ENCODE results near the gene NOL12.

Gene NOL12

GRCh38 chr22:37704645-37705044, 18.5 kb downstream of the NOL12 start:
- no peak overlapping the region for H2BK5ac ChIP-seq (ENCODE audit: low read depth, low read length, poor library complexity, severe bottlenecking)
- no peak overlapping the region for H3K4ac ChIP-seq (ENCODE audit: low read depth in 1 of 2, low read length in 2 of 2)
- peaks cover 0 to 9% of the 10 kb centered on the region in 2 experiments for H3K36me3 ChIP-seq (ENCODE audit: control insufficient read depth in 1 of 2, insufficient read depth in 2 of 2, low read depth in 1 of 2, low read length in 2 of 2)
- no peak overlapping the region for H3K4me3 ChIP-seq (ENCODE audit: insufficient read depth in 1 of 2, low read depth in 1 of 2, low read length in 2 of 2)
- no peaks in the 10 kb centered on the region for H3K9me3 ChIP-seq (ENCODE audit: control insufficient read depth, low read length)
- no peak overlapping the region for H2BK12ac ChIP-seq (ENCODE audit: low read length in 2 of 2)
- H3K23ac ChIP-seq (ENCODE audit: low read length in 2 of 2), result no peak overlapping the region
- H3K18ac ChIP-seq (ENCODE audit: low read depth in 1 of 2, low read length in 2 of 2), result no peak overlapping the region
- H3K4me2 ChIP-seq (ENCODE audit: low read length, poor library complexity, severe bottlenecking), result no peak overlapping the region
- no peak overlapping the region for H3K14ac ChIP-seq (ENCODE audit: low read length in 2 of 2)
- H4K8ac ChIP-seq (ENCODE audit: low read length), result no peak overlapping the region
- no peaks in the 10 kb centered on the region for H3K27me3 ChIP-seq (ENCODE audit: control insufficient read depth in 1 of 2, insufficient read depth in 1 of 2, low read length in 2 of 2)
- H3K4me1 ChIP-seq (ENCODE audit: control insufficient read depth, insufficient read depth, low read depth, low read length), result no peaks in the 10 kb centered on the region
- WGBS, result 100% methylated on average over 2 of the region's 3 CpGs
- no peaks in the 10 kb centered on the region for H3K79me1 ChIP-seq (replicated peaks; ENCODE audit: low read length, poor library complexity, severe bottlenecking)
- H3K27ac ChIP-seq (ENCODE audit: low read length, poor library complexity, severe bottlenecking), result no peak overlapping the region
- no peak overlapping the region for H2AFZ ChIP-seq (ENCODE audit: low read depth, low read length)
- no peak overlapping the region for H4K91ac ChIP-seq (ENCODE audit: low read length)
- no peak overlapping the region for H2AK5ac ChIP-seq (ENCODE audit: low read length, severe bottlenecking)
- no peak for DNase-seq
- no peak overlapping the region for H2BK15ac ChIP-seq (ENCODE audit: low read depth, poor library complexity, severe bottlenecking)
- H3K9ac ChIP-seq (ENCODE audit: low read length), result no peak overlapping the region
- no peak overlapping the region for H2BK120ac ChIP-seq (ENCODE audit: low read depth, low read length)

GRCh38 chr22:37705205-37705604, 19.1 kb downstream of the NOL12 start:
- H3K18ac ChIP-seq (ENCODE audit: low read depth in 1 of 2, low read length in 2 of 2), result no peak overlapping the region
- no peak overlapping the region for H3K4me2 ChIP-seq (ENCODE audit: low read length, poor library complexity, severe bottlenecking)
- no peak overlapping the region for H2BK120ac ChIP-seq (ENCODE audit: low read depth, low read length)
- H3K27ac ChIP-seq (ENCODE audit: low read length, poor library complexity, severe bottlenecking), result no peak overlapping the region
- H3K36me3 ChIP-seq (ENCODE audit: control insufficient read depth in 1 of 2, insufficient read depth in 2 of 2, low read depth in 1 of 2, low read length in 2 of 2), result peaks cover 0 to 11% of the 10 kb centered on the region in 2 experiments
- H2AK5ac ChIP-seq (ENCODE audit: low read length, severe bottlenecking), result no peak overlapping the region
- H3K4ac ChIP-seq (ENCODE audit: low read depth in 1 of 2, low read length in 2 of 2), result no peak overlapping the region
- H4K91ac ChIP-seq (ENCODE audit: low read length), result no peak overlapping the region
- no peak overlapping the region for H2AFZ ChIP-seq (ENCODE audit: low read depth, low read length)
- no peak overlapping the region for H2BK5ac ChIP-seq (ENCODE audit: low read depth, low read length, poor library complexity, severe bottlenecking)
- no peak overlapping the region for H4K8ac ChIP-seq (ENCODE audit: low read length)
- no peak overlapping the region for H3K23ac ChIP-seq (ENCODE audit: low read length in 2 of 2)
- H2BK15ac ChIP-seq (ENCODE audit: low read depth, poor library complexity, severe bottlenecking), result no peak overlapping the region
- H2BK12ac ChIP-seq (ENCODE audit: low read length in 2 of 2), result no peak overlapping the region
- no peaks in the 10 kb centered on the region for H3K9me3 ChIP-seq (ENCODE audit: control insufficient read depth, low read length)
- no peak overlapping the region for H3K9ac ChIP-seq (ENCODE audit: low read length)
- no peak overlapping the region for H3K4me3 ChIP-seq (ENCODE audit: insufficient read depth in 1 of 2, low read depth in 1 of 2, low read length in 2 of 2)
- 93% methylated on average over 2 of the region's 3 CpGs for WGBS
- DNase-seq, result no peak
- no peaks in the 10 kb centered on the region for H3K4me1 ChIP-seq (ENCODE audit: control insufficient read depth, insufficient read depth, low read depth, low read length)
- no peaks in the 10 kb centered on the region for H3K27me3 ChIP-seq (ENCODE audit: control insufficient read depth in 1 of 2, insufficient read depth in 1 of 2, low read length in 2 of 2)
- no peak overlapping the region for H3K14ac ChIP-seq (ENCODE audit: low read length in 2 of 2)
- no peaks in the 10 kb centered on the region for H3K79me1 ChIP-seq (replicated peaks; ENCODE audit: low read length, poor library complexity, severe bottlenecking)

- no peaks in the 10 kb centered on the region for H3K4me1 ChIP-seq (ENCODE audit: control insufficient read depth, insufficient read depth, low read depth, low read length)
- H3K36me3 ChIP-seq (ENCODE audit: control insufficient read depth in 1 of 2, insufficient read depth in 2 of 2, low read depth in 1 of 2, low read length in 2 of 2), result peaks cover 0 to 18% of the 10 kb centered on the region in 2 experiments
- no peak overlapping the region for H2BK120ac ChIP-seq (ENCODE audit: low read depth, low read length)
- no peak overlapping the region for H3K4ac ChIP-seq (ENCODE audit: low read depth in 1 of 2, low read length in 2 of 2)
- no peak overlapping the region for H2BK5ac ChIP-seq (ENCODE audit: low read depth, low read length, poor library complexity, severe bottlenecking)
- no peak overlapping the region for H3K23ac ChIP-seq (ENCODE audit: low read length in 2 of 2)
- H3K4me3 ChIP-seq (ENCODE audit: insufficient read depth in 1 of 2, low read depth in 1 of 2, low read length in 2 of 2), result no peak overlapping the region
- H3K18ac ChIP-seq (ENCODE audit: low read depth in 1 of 2, low read length in 2 of 2), result no peak overlapping the region
- H3K9me3 ChIP-seq (ENCODE audit: control insufficient read depth, low read length), result no peaks in the 10 kb centered on the region
- DNase-seq, result no peak
- 91% methylated on average over 25 of the region's 25 CpGs for WGBS
- no peak overlapping the region for H4K91ac ChIP-seq (ENCODE audit: low read length)
- no peak overlapping the region for H3K9ac ChIP-seq (ENCODE audit: low read length)
- H2BK15ac ChIP-seq (ENCODE audit: low read depth, poor library complexity, severe bottlenecking), result no peak overlapping the region
- no peak overlapping the region for H3K14ac ChIP-seq (ENCODE audit: low read length in 2 of 2)
- H2AFZ ChIP-seq (ENCODE audit: low read depth, low read length), result no peak overlapping the region
- H2BK12ac ChIP-seq (ENCODE audit: low read length in 2 of 2), result no peak overlapping the region
- H3K27ac ChIP-seq (ENCODE audit: low read length, poor library complexity, severe bottlenecking), result no peak overlapping the region
- no peak overlapping the region for H3K4me2 ChIP-seq (ENCODE audit: low read length, poor library complexity, severe bottlenecking)
- no peak overlapping the region for H2AK5ac ChIP-seq (ENCODE audit: low read length, severe bottlenecking)
- no peak overlapping the region for H4K8ac ChIP-seq (ENCODE audit: low read length)
- H3K79me1 ChIP-seq (replicated peaks; ENCODE audit: low read length, poor library complexity, severe bottlenecking), result no peaks in the 10 kb centered on the region
- no peaks in the 10 kb centered on the region for H3K27me3 ChIP-seq (ENCODE audit: control insufficient read depth in 1 of 2, insufficient read depth in 1 of 2, low read length in 2 of 2)
These were observed 22.7 kb downstream of the NOL12 start for GRCh38 chr22:37708580-37709444.

- Histone ChIP-seq H3K4ac (ENCODE audit: low read depth in 1 of 2, low read length in 2 of 2) (no peak overlapping the region), H3K18ac (ENCODE audit: low read depth in 1 of 2, low read length in 2 of 2) (no peak overlapping the region), H2BK15ac (ENCODE audit: low read depth, poor library complexity, severe bottlenecking) (no peak overlapping the region), H4K91ac (ENCODE audit: low read length) (no peak overlapping the region), H3K79me1 (replicated peaks; ENCODE audit: low read length, poor library complexity, severe bottlenecking) (no peaks in the 10 kb centered on the region), H3K23ac (ENCODE audit: low read length in 2 of 2) (no peak overlapping the region), H3K14ac (ENCODE audit: low read length in 2 of 2) (no peak overlapping the region), H4K8ac (ENCODE audit: low read length) (no peak overlapping the region), H3K27me3 (ENCODE audit: control insufficient read depth in 1 of 2, insufficient read depth in 1 of 2, low read length in 2 of 2) (no peaks in the 10 kb centered on the region), H3K9ac (ENCODE audit: low read length) (no peak overlapping the region), H2BK12ac (ENCODE audit: low read length in 2 of 2) (no peak overlapping the region), H2AK5ac (ENCODE audit: low read length, severe bottlenecking) (no peak overlapping the region), H3K4me2 (ENCODE audit: low read length, poor library complexity, severe bottlenecking) (no peak overlapping the region), H3K9me3 (ENCODE audit: control insufficient read depth, low read length) (no peaks in the 10 kb centered on the region), H3K4me3 (ENCODE audit: insufficient read depth in 1 of 2, low read depth in 1 of 2, low read length in 2 of 2) (no peak overlapping the region), H2AFZ (ENCODE audit: low read depth, low read length) (no peak overlapping the region), H3K36me3 (ENCODE audit: control insufficient read depth in 1 of 2, insufficient read depth in 2 of 2, low read depth in 1 of 2, low read length in 2 of 2) (peaks cover 0 to 18% of the 10 kb centered on the region in 2 experiments), H2BK120ac (ENCODE audit: low read depth, low read length) (no peak overlapping the region), H3K4me1 (ENCODE audit: control insufficient read depth, insufficient read depth, low read depth, low read length) (no peaks in the 10 kb centered on the region), H3K27ac (ENCODE audit: low read length, poor library complexity, severe bottlenecking) (no peak overlapping the region), H2BK5ac (ENCODE audit: low read depth, low read length, poor library complexity, severe bottlenecking) (no peak overlapping the region)
- no peak for DNase-seq
- WGBS, result 96% methylated on average over 7 of the region's 15 CpGs
These were observed 23.3 kb downstream of the NOL12 start for GRCh38 chr22:37709445-37709765.
